ENCODE measurements around the gene NDOR1. TPM values are rescaled to one million over a fixed set of nuclear protein-coding genes. Genes with fewer than 3 reads are reported as not detected.

The NDOR1 gene
- total and polyA plus RNA-seq, 2 donors (not counting 3 experiments of a cell fraction or from before 2014, with no cell fraction given) = 13.5 to 26.7 TPM

DNA sequence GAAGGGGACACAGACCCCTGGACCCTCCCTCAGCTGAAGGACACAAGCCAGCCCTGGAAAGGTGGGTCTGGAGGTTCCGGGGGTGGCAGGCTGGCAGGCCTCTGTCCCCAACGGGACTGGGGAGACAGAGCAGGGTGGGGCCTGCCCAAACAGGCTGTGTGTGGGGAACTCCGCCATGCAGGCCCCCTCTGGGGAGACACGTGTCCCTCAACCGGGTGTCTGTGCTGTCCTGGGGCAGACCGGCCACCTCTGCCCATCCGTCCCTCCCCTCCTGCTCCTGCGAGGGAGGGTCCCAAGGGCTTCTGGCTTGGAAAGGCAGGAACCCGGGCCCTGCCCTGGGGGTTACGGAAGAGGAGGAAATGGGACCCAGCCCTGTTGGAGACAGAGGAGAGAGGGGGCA lies 26.6 kb downstream of the NDOR1 start:
- Histone ChIP-seq H3K9me1 (replicated peaks; ENCODE audit: control insufficient read depth, extremely low read depth, insufficient read depth, low read length) (no peaks in the 10 kb centered on the region), H2AFZ (ENCODE audit: low read depth, low read length) (no peak overlapping the region), H3K27ac (ENCODE audit: insufficient read depth, low read depth, low read length) (no peak overlapping the region), H3K27me3 (ENCODE audit: control insufficient read depth in 2 of 2, insufficient read depth in 2 of 2, low read length in 2 of 2) (no peaks in the 10 kb centered on the region), H3K36me3 (ENCODE audit: control insufficient read depth in 2 of 2, extremely low read depth in 1 of 2, insufficient read depth in 2 of 2, low read length in 2 of 2) (no peaks in the 10 kb centered on the region), H3K4me3 (replicated peaks in 1 of 3; ENCODE audit: insufficient read depth in 1 of 3, low read depth in 1 of 3, low read length in 3 of 3) (no peak overlapping the region), H4K20me1 (replicated peaks; ENCODE audit: control insufficient read depth, extremely low read depth, insufficient read depth, low read length) (no peaks in the 10 kb centered on the region), H3K4me2 (ENCODE audit: insufficient read depth, low read length) (no peak overlapping the region), H3K4me1 (ENCODE audit: control insufficient read depth, extremely low read depth, insufficient read depth, low read length) (no peaks in the 10 kb centered on the region), H3K79me2 (ENCODE audit: control insufficient read depth, insufficient read depth, low read length) (no peaks in the 10 kb centered on the region), H3K9ac (replicated peaks; ENCODE audit: extremely low read depth, insufficient read depth, low read length) (no peak overlapping the region), H3K9me3 (replicated peaks; ENCODE audit: control insufficient read depth, insufficient read depth, low read length) (no peaks in the 10 kb centered on the region)
- no TSS peak for BruUV-seq (replicated peaks)
- DNase-seq (ENCODE audit: low read depth, low spot score) (no peak), FAIRE-seq (no peak)
- dilution Hi-C loops (cut with MboI; ENCODE audit: extremely low pct_ligation_motif_present, low sequenced_read_pairs) = no loop called here
- ChIA-PET CTCF (no interaction called here), POLR2A (no interaction called here)
- TF ChIP-seq EZH2 (IDR thresholded peaks at IDR 0.05; ENCODE audit: borderline replicate concordance, low read depth, low read length, severe bottlenecking) (no peak), FOS (IDR thresholded peaks at IDR 0.05; ENCODE audit: borderline replicate concordance, insufficient read depth, low read length) (no peak), GATA2 (IDR thresholded peaks at IDR 0.05; ENCODE audit: insufficient read depth, insufficient read length, low read depth, low read length) (no peak), POLR2AphosphoS5 (IDR thresholded peaks at IDR 0.05; ENCODE audit: insufficient read depth, low read depth, low read length) (no peak), JUN (IDR thresholded peaks at IDR 0.05; ENCODE audit: borderline replicate concordance, insufficient read depth, insufficient read length, low read depth) (no peak), POLR2A (IDR thresholded peaks at IDR 0.05; ENCODE audit: low read depth, low read length) (no peak), MYC (IDR thresholded peaks at IDR 0.05; ENCODE audit: low read depth, low read length) (no peak)
- TF ChIP-seq, protein P1, sequence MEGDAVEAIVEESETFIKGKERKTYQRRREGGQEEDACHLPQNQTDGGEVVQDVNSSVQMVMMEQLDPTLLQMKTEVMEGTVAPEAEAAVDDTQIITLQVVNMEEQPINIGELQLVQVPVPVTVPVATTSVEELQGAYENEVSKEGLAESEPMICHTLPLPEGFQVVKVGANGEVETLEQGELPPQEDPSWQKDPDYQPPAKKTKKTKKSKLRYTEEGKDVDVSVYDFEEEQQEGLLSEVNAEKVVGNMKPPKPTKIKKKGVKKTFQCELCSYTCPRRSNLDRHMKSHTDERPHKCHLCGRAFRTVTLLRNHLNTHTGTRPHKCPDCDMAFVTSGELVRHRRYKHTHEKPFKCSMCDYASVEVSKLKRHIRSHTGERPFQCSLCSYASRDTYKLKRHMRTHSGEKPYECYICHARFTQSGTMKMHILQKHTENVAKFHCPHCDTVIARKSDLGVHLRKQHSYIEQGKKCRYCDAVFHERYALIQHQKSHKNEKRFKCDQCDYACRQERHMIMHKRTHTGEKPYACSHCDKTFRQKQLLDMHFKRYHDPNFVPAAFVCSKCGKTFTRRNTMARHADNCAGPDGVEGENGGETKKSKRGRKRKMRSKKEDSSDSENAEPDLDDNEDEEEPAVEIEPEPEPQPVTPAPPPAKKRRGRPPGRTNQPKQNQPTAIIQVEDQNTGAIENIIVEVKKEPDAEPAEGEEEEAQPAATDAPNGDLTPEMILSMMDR (IDR thresholded peaks at IDR 0.05; ENCODE audit: extremely low read depth in 1 of 2, insufficient read depth in 1 of 2, low read depth in 1 of 2, low read length in 2 of 2) = no peak
- TF ChIP-seq, protein P2, sequence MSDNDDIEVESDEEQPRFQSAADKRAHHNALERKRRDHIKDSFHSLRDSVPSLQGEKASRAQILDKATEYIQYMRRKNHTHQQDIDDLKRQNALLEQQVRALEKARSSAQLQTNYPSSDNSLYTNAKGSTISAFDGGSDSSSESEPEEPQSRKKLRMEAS (IDR thresholded peaks at IDR 0.05; ENCODE audit: insufficient read depth, insufficient read length) = no peak
- intact Hi-C loops (cut with micrococcal nuclease) = no loop called here

Data from endothelial cell of umbilical vein (primary cell).